ENCODE results near the gene JAM2.

GRCh38 chr21:25589887-25590286, 49.2 kb upstream of the JAM2 start:
- no peak for TF ChIP-seq RAD21 (conservative IDR thresholded peaks at IDR 0.05)
- TF ChIP-seq MXI1 (conservative IDR thresholded peaks at IDR 0.05; ENCODE audit: poor library complexity, severe bottlenecking), result no peak
- TF ChIP-seq CTCF (IDR thresholded peaks at IDR 0.05; ENCODE audit: poor library complexity, severe bottlenecking), result no peak
- no peak for TF ChIP-seq EZH2 (IDR thresholded peaks at IDR 0.05; ENCODE audit: borderline replicate concordance, insufficient read depth, low read length, poor library complexity, severe bottlenecking)
